Measurements from ENCODE around the gene ATP11B.

The ATP11B gene

DNA sequence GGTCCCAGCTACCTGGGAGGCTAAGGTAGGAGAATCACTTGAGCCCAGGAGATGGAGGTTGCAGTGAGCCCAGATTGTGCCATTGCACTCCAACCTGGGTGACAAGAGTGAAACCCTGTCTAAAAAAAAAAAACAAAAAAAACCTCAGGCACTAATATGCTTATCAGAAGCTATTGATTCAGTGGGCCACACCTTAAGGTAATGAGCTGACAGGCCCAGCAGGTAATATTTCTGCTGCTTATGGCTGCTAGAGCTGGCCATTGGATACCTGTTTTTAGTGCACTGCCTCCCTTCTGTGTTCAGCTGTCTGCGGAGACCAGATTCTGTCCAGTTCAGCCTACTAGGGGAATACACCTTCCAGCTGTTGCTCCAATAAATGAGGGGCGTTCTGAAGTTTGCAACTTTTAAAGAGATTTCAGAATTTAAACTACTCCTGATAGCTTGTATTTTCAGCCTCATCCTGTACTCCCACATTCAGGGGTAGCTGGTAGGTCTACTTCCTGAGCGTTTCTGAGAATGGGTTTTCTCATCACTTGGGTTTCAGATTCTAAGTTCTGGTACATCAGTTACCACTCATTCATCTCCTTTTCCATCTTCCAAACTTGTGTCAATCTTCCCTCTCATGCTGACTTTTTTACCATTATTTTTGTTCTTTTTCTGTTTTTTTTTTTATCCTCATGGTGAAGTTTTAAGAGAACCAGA, 69.0 kb downstream of the ATP11B start:
- TF ChIP-seq TCF12 (IDR thresholded peaks at IDR 0.05; ENCODE audit: low read depth), result no peak
- no peak for TF ChIP-seq FOXM1 (IDR thresholded peaks at IDR 0.05; ENCODE audit: borderline replicate concordance, low read depth)
- TF ChIP-seq NFIC (IDR thresholded peaks at IDR 0.05), result no peak
- no peak for TF ChIP-seq CREB1 (IDR thresholded peaks at IDR 0.05; ENCODE audit: low read depth)
- no peak for TF ChIP-seq CEBPB (IDR thresholded peaks at IDR 0.05)
- TF ChIP-seq, protein P1, sequence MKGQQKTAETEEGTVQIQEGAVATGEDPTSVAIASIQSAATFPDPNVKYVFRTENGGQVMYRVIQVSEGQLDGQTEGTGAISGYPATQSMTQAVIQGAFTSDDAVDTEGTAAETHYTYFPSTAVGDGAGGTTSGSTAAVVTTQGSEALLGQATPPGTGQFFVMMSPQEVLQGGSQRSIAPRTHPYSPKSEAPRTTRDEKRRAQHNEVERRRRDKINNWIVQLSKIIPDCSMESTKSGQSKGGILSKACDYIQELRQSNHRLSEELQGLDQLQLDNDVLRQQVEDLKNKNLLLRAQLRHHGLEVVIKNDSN (IDR thresholded peaks at IDR 0.05), result no peak
- no peak for TF ChIP-seq RAD21 (IDR thresholded peaks at IDR 0.05; ENCODE audit: low read depth)
- TF ChIP-seq, protein P2, sequence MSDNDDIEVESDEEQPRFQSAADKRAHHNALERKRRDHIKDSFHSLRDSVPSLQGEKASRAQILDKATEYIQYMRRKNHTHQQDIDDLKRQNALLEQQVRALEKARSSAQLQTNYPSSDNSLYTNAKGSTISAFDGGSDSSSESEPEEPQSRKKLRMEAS (IDR thresholded peaks at IDR 0.05), result no peak
- no peak for TF ChIP-seq TEAD4 (IDR thresholded peaks at IDR 0.05)
- TF ChIP-seq, protein P3, sequence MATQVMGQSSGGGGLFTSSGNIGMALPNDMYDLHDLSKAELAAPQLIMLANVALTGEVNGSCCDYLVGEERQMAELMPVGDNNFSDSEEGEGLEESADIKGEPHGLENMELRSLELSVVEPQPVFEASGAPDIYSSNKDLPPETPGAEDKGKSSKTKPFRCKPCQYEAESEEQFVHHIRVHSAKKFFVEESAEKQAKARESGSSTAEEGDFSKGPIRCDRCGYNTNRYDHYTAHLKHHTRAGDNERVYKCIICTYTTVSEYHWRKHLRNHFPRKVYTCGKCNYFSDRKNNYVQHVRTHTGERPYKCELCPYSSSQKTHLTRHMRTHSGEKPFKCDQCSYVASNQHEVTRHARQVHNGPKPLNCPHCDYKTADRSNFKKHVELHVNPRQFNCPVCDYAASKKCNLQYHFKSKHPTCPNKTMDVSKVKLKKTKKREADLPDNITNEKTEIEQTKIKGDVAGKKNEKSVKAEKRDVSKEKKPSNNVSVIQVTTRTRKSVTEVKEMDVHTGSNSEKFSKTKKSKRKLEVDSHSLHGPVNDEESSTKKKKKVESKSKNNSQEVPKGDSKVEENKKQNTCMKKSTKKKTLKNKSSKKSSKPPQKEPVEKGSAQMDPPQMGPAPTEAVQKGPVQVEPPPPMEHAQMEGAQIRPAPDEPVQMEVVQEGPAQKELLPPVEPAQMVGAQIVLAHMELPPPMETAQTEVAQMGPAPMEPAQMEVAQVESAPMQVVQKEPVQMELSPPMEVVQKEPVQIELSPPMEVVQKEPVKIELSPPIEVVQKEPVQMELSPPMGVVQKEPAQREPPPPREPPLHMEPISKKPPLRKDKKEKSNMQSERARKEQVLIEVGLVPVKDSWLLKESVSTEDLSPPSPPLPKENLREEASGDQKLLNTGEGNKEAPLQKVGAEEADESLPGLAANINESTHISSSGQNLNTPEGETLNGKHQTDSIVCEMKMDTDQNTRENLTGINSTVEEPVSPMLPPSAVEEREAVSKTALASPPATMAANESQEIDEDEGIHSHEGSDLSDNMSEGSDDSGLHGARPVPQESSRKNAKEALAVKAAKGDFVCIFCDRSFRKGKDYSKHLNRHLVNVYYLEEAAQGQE (IDR thresholded peaks at IDR 0.05; ENCODE audit: low read depth), result no peak
- no peak for TF ChIP-seq EGR1 (IDR thresholded peaks at IDR 0.05)
- no peak for TF ChIP-seq TAF1 (IDR thresholded peaks at IDR 0.05; ENCODE audit: low read depth)
- no peak for TF ChIP-seq EP300 (IDR thresholded peaks at IDR 0.05; ENCODE audit: borderline replicate concordance)
- TF ChIP-seq ZBTB7A (IDR thresholded peaks at IDR 0.05; ENCODE audit: low read depth), result no peak

DNA sequence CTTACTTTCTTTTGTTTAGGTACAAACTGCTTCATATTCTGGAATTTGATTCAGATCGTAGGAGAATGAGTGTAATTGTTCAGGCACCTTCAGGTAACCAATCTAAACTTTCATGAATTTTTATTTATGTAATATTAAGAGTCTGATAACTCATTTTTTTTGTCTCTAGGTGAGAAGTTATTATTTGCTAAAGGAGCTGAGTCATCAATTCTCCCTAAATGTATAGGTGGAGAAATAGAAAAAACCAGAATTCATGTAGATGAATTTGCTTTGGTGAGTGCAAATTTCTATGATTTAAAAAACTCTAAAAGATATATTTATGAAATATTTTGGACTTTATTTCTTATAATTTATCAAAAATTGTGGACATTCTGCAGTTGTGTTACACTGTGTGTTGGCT, 75.8 kb downstream of the ATP11B start:
- no peak for TF ChIP-seq ZBTB7A (IDR thresholded peaks at IDR 0.05; ENCODE audit: low read depth)
- no peak for TF ChIP-seq TEAD4 (IDR thresholded peaks at IDR 0.05)
- TF ChIP-seq EP300 (IDR thresholded peaks at IDR 0.05; ENCODE audit: borderline replicate concordance), result no peak
- TF ChIP-seq FOXM1 (IDR thresholded peaks at IDR 0.05; ENCODE audit: borderline replicate concordance, low read depth), result no peak
- TF ChIP-seq CREB1 (IDR thresholded peaks at IDR 0.05; ENCODE audit: low read depth), result no peak
- TF ChIP-seq CEBPB (IDR thresholded peaks at IDR 0.05), result no peak
- TF ChIP-seq TAF1 (IDR thresholded peaks at IDR 0.05; ENCODE audit: low read depth), result no peak
- no peak for TF ChIP-seq RAD21 (IDR thresholded peaks at IDR 0.05; ENCODE audit: low read depth)
- TF ChIP-seq, protein P3 (IDR thresholded peaks at IDR 0.05; ENCODE audit: low read depth), result no peak
- no peak for TF ChIP-seq TCF12 (IDR thresholded peaks at IDR 0.05; ENCODE audit: low read depth)
- TF ChIP-seq YY1 (IDR thresholded peaks at IDR 0.05; ENCODE audit: low read depth), result no peak
- no peak for TF ChIP-seq EGR1 (IDR thresholded peaks at IDR 0.05)
- TF ChIP-seq NFIC (IDR thresholded peaks at IDR 0.05), result no peak
- TF ChIP-seq, protein P1 (IDR thresholded peaks at IDR 0.05), result no peak
- TF ChIP-seq, protein P2 (IDR thresholded peaks at IDR 0.05), result no peak

DNA sequence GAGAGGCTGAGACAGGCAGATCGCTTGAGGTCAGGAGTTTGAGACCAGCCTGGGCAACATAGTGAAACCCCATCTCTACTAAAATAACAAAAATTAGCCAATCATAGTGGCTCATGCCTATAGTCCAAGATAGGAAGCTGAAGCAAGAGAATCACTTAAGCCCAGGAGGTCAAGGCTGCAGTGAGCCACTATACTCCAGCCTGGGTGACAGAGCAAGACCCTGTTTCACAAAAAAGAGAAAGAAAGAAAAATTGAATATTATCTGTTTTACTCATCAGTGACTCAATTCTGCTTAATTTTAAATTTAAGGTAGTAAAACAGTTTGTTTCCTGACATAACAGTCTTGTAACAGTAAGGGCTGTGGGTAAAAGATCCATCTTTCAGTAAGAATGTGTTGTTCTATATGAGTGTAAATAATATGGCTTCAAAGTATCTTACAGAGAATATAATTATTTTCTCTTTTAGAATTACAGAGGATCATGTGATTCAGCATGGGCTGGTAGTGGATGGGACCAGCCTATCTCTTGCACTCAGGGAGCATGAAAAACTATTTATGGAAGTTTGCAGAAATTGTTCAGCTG, 85.8 kb downstream of the ATP11B start:
- TF ChIP-seq NFIC (IDR thresholded peaks at IDR 0.05) (no peak), TAF1 (IDR thresholded peaks at IDR 0.05; ENCODE audit: low read depth) (no peak), CEBPB (IDR thresholded peaks at IDR 0.05) (no peak), ZBTB7A (IDR thresholded peaks at IDR 0.05; ENCODE audit: low read depth) (no peak), TCF12 (IDR thresholded peaks at IDR 0.05; ENCODE audit: low read depth) (no peak), RAD21 (IDR thresholded peaks at IDR 0.05; ENCODE audit: low read depth) (no peak), TEAD4 (IDR thresholded peaks at IDR 0.05) (no peak), YY1 (IDR thresholded peaks at IDR 0.05; ENCODE audit: low read depth) (no peak), CREB1 (IDR thresholded peaks at IDR 0.05; ENCODE audit: low read depth) (no peak), EGR1 (IDR thresholded peaks at IDR 0.05) (no peak), EP300 (IDR thresholded peaks at IDR 0.05; ENCODE audit: borderline replicate concordance) (no peak), FOXM1 (IDR thresholded peaks at IDR 0.05; ENCODE audit: borderline replicate concordance, low read depth) (no peak)
- TF ChIP-seq, protein P3 (IDR thresholded peaks at IDR 0.05; ENCODE audit: low read depth), result no peak
- TF ChIP-seq, protein P1 (IDR thresholded peaks at IDR 0.05), result no peak
- TF ChIP-seq, protein P2 (IDR thresholded peaks at IDR 0.05), result no peak
